Measurements from ENCODE around the gene EID2B.

The EID2B gene

DNA sequence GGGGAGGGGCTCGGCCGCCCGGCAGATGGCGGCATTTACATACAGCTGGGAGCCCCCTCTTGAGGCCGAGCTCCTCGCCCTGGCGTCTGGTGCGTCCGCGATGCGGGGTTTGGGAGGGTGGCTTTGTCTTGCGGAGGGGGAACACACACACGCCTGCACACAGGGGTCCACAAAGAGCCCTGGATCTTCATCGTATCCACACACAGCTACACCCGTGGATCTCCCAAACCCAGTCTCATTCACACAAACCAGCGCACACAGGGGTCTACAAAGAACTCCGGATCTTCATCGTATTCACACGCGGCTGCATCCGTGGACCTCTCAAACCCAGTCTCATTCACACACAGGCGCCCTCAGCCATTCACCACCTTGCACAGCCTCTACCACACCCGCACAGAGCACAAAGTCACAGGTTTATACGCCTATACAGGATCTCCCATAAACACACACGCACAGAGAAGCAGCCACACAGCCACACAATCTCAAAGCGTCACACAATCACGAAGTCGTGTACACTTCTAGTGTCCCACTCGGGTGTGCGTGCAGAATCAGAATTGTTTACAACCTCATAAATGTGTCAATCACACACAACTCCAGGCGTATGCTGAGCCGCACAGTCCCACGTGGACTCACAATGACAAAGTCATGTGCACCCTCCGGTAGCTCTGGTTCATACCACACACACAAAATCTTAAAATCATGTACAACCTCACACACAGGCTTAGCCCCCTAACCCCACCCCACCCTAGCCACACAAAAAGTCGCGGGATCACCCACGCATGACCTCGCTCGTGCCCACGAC, 34.5 kb downstream of the EID2B start:
- DNase-seq, result no peak

DNA sequence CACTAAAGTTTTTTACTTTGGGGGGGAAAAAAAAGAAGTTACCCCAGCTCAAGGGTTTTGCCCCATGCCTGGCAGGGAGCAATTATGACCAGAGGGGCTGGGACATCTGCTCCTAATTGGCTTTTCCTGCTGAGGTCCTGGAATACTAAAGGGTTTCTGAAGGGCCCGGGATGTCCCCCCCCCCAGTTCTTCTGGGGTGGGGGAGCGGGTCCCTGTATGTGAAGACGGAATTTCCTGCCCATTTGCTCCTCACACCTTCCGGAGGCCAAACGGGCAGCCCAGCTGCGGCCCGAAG, 35.0 kb downstream of the EID2B start:
- no peak for DNase-seq

DNA sequence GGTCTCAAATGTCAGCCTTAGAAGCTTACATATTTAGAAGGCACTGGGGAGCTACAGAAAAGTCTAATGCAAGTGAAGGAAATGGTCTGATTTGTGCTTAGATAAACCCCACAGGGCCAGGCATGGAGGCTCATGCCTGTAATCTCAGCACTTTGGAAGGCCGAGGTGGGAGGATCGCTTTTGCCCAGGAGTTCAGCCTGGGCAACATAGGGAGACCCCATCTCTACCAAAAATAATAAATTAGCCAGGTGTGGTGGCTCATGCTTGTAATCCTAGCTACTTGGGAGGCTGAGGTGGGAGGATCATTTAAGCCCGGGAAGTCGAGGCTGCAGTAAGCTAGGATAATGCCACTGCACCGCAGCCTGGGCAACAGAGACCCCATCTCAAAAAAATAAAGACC, 36.6 kb downstream of the EID2B start:
- DNase-seq, result no peak

DNA sequence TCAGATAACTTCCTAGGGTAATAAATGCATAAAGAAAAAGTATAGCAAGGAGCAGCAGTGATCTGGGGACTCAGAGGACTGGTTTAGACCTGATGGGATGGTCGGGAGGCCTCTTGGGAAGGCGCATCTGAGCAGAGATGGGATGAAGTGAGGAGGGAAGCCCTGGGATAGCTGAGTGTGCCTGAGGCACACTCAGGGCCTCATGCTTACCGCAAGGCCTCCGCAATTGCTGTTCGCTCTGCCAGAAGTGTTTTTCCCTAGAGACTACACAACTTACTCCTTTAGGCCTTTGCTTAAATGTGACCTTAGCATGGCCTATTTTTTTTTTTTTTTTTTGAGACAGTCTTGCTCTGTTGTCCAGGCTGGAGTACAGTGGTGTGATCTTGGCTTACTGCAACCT, 38.0 kb downstream of the EID2B start:
- no peak for DNase-seq

DNA sequence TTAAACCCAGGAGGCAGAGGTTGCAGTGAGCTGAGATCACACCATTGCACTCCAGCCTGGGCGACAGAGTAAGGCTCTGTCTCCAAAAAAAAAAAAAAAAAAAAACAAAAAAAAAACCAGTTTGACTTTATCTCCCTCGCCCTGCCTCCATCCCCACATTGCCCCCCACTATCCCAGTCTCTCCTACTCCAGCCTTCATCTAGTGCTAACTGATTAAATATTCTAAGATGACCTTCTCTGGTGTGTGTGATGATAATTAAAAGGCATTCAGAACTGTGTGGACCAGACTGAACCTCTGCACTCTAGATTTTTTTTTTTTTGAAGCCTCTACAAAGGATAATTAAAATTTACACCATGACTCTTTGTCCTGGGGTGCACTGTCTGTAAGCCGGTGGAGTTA, 39.9 kb downstream of the EID2B start:
- DNase-seq, result no peak

DNA sequence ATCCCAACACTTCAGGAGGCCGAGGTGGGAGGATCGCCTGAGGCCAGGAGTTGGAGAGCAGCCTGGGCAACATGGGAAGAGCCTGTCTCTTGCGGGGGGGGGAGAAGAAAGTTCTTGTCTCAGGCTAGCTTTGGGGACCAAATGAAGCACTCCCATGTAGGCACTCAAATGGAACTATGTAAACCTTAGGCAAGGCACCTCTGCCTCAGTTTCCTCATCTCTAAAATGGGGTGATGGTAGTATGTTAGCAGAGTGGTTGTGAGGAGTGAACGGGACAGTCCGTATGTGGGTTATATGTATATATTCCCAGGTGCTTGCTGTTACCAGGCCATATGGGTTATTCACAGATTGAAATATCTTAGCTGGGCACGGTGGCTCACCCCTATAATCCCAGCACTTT, 40.4 kb downstream of the EID2B start:
- DNase-seq, result no peak

DNA sequence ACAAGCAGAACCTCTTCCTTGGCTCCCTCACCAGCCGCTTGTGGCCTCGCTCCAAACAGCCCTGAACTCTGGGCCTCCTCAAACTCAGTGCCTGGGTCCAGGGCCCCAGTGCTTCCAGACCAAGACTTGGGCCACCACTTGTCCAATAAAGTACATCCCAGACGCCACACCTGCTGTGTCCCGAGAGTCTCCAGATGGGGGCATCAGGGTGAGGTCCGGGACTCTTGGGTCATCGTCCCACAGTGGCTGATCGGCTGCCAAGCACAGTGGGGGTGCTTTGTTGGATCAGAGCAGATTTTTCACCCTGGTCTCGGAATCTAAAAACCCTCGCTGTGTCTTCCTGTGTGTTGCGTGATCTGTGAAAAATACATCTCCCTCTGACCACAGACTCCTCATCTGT, 42.9 kb downstream of the EID2B start:
- no peak for DNase-seq

DNA sequence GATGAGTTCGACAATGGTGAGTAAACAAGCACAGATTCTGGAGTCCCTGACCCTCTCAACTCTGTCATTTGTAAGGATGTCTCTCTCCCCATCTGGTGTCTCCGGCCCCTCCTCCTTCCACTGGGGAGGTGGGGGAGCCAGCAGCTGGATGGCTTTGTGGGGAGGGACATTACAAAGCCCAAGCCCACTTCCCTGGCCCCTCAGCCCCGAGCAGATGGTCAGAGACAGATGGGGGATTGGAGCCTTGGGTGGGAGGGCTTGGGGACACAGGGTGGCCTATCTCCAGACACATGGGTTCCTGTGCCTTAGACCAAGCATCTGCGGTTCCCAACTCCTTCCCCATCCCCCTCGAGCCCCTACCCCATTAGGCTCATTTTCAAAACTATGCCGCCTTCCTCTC, 49.5 kb downstream of the EID2B start:
- DNase-seq, result no peak

DNA sequence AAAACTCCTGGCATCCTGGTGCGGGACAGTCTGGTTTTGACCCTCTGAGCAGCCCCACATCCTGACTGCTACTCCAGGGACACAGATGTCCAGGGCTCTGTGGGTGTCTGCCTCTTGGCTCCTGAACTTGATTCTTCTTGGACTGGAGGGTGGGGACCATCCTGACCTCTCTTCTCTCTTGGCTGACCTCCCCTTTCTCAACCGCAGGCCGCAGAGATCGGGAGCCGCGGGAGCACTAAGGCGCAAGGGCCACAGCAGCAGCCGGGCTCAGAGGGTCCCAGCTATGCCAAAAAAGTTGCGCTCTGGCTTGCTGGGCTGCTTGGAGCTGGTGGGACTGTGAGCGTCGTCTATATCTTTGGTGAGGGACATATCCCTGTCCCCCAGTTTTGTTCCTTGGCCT, 51.0 kb downstream of the EID2B start:
- DNase-seq, result no peak

DNA sequence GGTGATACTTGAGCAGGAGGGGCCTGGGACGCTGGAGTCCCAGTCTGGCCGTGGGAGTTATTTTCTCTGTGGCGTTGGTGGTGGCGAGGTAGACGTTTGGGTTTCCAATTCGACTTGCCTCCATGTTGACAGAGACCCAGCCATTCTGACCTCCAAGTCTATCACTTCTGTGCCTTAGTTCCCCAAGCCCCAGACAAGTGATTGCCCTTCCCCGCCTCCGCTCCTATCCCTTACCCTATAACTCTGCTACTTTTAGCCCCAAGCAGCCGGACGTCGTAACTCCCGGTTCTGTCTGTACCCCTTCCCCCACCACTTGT, 51.5 kb downstream of the EID2B start:
- DNase-seq, result no peak

Measured in effector CD4-positive, alpha-beta T cell (primary cell).